HG03103 (cell line): ENCODE data around the gene FBRS.
"Not testable (repeated sequence)": the region's sequence is repeated elsewhere in the genome, so short reads cannot be mapped to it uniquely, and the experiment has no call there.

Experiments
- ATAC-seq: cut with Tn5 transposase; IDR thresholded peaks from one replicate; pipeline ENCODE4 v1.9.1; 2021; ENCODE audit warnings: low read depth; ENCODE audit not compliant: unreplicated experiment

Gene FBRS

DNA sequence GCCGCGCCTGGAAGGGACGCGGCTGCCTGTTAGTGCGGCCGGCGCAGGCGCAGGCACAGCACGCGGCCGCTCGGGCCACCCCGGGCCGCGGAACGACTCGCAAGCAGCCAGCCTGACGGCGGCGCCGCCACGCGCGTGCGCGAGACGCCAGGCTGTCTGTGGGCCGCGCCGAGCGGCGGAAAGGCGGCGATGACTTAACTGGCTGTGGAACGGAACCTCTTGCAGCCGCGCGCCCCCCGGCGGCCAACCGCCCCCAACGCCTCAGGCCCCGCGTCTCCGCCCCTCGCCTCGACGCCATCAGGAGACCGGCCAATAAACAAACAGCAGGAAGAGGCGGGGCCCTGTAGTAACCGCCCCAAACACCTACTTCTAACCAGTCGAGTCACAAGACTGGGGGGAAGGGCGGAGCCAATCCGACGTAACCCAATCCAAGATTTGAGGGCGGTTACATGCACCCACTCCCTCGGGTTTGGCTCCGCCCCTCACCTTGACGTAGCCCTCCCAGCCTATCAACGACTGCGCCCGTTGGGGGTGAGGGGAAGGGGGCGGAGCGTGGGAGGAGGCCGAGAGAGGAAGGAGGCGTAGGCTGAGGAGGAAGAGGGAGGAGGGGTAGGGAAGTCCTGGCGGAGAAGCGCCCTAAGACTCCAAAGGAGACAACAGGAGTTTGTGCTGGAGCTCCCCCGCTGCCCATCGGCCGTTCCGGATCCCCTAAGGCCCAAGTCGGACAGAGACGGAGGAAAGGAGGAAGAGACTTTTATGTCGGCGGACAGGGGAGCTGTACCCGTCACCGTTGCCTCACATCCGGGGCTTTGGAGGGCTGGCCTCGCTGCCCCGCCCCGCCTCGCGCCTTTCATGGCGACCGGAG, at the start of gene FBRS:
TSS of gene FBRS (plus strand) at position 566 of the 865 bp plus-strand sequence. CDS start 1,088 bp downstream, outside the sequence.
- peak; percentile 59 for ATAC-seq

DNA sequence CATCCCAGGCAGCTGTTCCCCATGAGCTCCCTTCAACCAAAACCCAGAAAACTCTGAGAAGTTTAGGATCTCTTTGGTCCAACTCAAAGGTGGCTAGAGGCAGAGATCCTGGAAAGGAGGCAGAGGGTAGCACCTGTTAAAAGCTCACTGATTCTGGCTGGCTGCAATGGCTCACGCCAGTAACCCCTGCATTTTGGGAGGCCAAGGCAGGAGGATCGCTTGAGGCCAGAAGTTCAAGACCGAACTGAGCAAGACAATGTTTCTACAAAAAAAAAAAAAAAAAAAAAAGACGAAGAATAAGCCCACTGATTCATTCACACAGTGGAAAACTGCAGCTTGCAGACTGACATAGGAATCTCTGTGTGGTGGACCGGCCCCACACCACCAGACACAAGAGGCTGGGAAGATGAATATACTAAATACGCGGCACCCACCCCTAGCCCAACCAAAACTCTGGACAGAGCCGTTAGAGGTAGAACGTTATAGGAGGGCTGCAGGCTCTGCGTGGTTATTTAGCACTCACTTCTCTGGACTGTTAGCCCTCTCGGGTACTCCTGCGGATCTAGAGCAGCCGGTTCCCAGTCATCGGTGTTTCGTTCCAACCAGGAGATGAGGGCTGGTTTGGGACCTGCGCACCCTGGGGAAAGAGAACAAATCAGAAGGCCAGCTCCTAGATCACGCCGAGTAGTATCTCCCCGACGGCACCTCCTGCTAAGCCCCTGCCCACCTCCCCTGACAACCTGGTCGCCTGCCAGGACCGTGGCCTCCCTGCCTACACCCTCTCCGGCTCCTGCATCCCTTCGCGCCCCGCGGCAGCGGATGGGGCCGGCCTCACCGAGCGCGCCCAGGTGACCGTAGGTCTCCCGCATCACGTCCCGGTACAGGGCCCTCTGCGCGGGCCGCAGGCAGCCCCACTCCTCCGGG, 49.0 kb upstream of the FBRS start:
- ATAC-seq: no peak

DNA sequence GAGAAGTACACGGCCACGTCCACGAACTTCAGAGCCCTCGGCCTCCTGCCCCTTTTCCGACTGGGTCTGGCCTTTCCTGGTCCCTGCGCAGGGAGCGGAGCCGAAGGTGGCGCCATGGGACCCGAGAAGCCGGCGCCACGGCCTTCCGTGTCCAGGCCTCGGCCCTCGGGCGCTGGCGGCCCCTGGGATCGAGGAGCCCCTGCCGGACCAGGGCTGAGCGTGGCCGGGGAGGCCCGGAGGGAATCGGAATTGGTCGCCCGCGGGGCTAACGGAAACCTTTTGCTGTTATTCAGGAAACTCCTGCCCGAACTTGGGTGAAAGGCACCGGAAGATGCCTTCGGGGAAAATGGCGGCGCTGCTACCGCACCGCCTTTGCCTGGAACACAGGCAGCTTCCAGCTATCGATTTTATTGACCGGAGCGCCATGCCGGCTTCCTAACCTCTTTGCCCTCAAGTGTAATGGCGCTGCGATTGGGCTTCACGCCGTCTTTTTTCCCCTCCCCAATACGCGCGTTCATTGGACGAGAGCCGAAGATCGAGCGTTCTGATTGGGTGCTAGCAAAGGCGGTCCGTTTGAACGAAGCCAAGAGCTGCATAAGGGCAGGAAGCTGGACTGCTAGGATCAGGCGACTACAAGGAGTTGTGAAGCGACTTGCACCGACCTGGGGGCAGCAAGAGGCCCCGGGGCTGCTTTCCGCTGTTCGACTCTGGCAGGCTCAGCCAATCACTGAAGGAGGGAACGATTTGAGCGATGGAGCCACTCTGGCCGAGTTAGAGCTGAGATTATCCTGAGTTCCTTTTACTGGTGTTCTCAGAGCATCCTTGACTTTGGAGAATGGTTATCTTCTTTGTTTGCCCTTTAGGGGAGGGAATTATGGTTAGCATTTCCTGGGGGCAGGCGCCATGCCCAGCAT, 48.0 kb upstream of the FBRS start, which contains the start of gene ZNF689:
TSS of gene ZNF689 (minus strand) at position 464 of the 914 bp plus-strand sequence. CDS start at position 116, 348 bp downstream.
- ATAC-seq: peak; percentile 82

DNA sequence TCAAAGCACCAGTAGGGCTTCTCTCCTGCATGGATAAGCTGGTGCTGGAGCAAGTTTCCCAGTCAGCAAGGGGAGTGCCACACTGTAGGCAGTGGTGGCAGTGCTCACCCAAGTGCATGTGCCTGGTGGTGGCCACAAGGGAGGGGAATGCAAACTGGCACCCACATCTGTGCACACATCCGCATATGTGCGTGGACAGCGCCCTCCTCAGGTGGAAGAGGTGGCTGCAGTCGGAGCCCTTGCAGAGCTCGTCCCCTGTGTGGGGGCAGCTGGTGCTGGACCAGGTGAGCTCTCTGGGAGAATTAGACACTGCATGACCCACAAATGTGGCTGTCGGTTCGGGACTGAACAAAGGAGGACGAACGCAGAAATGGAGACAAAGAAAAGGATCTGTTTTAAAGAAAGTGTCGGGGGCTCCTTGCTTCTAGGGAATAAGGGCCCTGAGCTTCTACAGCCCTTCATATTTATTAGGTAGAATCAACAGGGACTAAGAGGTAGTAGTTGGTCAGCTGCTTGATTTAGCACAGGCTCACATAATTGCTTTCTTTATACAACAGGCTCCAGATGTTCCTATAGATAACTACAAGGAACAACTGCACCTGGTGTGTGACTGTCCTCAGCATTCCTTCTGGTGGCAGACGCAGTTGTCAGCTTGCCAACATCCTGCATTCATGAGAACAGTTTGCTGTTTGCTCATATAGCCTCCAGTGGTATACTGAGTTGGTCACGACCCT, 42.7 kb upstream of the FBRS start:
- ATAC-seq: no peak

DNA sequence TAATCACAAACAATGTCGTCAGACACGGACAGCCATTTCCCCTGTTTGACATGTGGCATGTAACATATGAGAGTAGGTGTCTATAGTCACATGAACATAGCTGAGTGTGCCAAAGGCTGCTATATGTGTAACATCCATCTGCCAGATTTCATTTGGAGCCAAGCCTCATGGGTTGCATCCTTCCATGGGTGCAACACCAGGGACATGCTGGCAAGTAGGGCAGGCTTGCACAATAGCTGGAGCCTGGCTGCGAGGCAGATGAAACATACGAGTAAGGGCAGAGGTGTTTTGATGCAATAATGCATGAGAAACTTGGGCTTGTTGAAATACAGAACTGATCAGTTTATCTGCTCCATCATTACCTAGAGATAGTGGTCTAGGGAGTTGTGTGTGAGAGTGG, 39.0 kb upstream of the FBRS start:
- ATAC-seq: no peak

DNA sequence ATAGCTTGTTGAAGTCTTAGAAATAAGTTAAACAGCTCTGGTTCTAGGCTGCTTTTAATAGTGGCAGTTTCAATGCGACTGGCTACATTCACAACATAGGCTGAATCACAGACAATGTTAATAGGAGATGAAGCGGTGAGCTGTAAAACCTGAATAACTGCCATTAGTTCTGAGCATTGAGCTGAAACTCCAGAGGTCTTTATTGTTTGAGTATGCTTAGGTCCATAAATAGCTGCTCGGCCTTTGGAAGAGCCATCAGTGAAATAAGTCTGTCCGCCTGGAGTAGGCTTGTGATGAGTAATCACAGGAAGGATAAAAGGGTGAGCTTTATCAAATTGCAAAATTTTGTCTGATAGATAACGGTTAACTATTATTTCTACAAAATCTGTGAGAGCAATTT, 38.6 kb upstream of the FBRS start:
- ATAC-seq: no peak

DNA sequence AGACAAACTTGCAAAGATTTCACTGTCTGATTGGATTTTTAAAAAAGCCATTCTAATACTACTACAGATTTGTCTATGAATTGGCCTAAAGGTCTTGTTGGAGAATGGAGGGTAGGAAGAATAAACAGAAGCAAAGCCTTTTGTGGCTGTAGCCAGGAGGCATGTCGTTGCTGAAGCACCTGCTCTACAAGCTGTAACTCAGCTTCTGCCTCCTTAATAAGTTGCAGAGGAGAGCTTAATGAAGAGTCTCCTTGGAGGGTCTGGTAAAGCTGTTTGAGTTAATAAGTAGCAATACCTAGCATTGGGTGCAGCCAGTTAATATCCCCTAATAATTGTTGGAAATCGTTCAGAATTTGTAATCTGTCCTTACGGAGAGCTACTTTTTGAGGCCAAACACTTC, 38.1 kb upstream of the FBRS start:
- no peak for ATAC-seq

DNA sequence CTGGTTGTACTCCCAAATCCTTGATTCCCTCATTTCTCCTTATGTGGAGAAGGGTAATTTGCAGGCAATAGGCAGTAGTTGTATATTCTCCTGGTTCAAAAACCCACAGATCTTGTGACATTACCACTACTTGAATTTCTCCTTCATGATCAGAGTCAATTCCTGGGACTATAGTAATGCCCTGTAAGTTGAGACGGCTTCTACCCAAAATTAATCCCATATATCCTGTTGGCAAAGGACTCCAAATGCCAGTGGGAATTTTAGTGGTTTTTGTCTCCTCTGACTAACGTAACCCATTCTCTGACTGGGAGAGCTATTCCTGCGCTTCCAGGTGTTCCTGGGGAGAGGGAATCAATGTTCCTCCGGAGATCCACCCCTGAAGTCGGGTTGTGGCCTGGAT, 36.5 kb upstream of the FBRS start:
- no peak for ATAC-seq

DNA sequence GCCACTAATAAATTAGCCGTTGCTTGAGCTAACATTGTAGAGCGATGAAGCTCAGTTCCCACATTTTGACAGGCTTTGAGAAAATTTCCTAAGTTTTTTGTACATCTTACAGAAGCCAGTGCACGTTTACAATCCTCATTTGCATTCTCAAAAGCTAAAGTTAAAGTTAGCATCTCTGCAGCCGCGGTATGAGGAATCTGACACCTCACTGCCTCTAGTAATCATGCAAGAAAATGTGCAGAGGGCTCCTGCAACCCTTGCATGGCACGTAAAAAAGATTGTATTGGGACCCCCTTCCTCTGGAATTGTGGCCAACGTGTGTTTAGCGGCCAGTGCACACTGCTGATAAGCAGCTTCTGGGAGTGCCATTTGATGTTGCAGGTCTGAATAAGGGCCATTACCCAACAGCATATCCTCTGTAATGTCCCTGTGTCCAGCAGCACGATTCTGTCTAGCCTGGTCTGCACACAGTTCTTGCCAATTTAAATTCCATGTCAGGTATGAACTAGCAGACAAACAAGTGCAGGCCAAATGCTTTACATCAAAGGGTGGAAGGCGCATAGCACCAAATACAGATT, 35.7 kb upstream of the FBRS start:
- ATAC-seq: no peak

DNA sequence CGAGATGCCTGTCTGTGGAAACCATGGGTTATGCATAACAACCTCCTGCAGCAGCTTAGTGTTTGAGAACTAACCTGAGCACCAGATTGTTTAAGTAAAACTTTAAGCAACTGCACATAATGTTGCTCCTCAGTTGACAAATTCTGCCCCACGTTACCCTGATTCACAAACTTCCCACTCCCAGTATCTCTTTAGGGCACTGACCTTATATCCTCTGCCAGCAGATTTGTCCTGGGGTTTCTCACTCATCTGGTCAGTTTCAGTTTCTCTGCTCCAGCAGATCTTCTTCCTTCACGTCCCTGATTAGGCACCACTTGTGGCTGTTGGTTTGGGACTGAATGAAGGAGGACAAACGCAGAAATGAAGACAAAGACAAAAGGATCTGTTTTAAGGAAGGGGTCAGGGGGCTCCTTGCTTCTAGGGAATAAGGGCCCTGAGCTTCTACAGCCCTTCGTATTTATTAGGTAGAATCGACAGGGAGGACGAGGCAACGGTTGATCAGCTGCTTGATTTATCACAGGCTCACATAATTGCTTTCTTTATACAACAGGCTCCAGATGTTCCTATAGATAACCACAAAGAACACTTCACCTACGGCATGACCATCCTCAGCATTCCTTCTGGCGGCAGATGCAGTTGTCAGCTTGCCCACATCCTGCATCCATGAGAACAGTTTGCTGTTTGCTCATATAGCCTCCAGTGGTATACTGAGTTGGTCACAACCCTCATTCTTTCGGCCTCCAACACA, 34.5 kb upstream of the FBRS start:
- ATAC-seq: no peak

DNA sequence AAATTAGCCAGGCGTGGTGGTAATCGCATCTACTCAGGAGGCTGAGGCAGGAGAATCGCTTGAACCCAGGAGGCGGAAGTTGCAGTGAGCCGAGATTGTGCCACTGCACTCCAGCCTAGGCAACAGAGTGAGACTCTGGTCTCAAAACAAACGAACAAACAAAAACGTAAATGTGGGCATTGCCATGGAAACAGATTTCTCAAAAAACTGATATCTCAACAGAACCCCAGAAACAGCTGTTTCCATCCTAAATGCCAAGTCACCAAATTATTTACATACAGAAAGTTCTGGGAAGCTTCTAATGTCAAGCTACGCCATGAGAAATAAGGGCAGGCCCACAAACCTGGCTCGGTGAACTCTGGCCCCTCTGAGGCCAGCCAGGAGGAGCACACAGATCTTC, 32.0 kb upstream of the FBRS start:
- ATAC-seq: no peak

DNA sequence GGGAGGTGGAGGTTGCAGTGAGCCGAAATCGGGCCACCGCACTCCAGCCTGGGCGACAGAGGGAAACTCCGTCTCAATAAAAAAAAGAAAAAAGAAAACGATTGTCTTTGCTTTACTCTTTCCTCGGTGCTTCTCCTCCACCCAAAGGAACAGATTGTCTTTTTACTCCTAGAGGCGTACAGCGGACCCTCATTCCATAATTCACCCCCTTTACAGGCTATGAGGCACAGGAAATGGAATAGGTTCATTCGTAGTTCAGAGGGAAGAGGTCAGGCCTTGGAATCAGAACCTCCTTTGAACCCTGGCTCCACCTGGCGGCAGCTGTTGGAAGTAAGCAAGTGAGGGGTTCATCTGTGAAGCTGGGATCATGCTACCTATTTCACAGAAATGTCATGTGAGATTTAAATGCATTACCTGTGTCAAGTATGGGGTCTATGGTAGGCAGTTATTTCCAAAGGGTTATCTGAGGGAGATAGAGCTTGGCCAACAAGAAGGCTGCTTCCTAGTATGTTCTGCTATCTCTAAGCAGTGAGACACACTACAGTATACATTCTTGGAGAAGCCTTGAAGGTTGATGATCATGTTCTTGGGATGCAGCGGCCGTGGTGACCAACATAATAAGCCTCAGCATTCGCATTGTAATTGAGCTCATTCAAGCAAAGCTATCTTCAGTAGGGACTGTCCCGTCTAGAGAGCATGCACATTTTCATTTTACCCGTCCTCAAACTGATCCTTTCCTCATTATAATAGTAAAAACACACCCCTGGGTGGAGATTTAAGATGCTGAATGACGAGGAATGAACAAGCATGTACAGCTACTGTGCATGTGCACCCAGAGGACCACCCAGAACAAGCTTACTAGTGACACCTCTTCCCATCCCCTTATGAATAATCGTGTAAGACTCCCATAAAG, 29.3 kb upstream of the FBRS start:
- no peak for ATAC-seq

DNA sequence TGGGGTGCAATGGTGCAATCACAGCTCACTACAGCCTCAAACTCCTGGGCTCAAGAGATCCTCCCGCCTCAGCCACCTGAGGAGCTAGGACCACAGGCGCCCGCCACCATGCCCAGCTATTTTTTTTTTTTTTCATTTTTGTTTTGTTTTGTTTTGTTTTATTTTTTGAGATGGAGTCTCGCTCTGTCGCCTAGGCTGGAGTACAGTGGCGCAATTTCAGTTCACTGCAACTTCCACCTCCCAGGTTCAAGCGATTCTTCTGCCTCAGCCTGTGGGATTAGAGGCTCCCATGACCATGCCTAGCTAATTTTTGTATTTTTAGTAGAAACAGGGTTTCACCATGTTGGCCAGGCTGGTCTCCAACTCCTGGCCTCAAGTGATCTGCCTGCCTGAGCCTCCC, 25.8 kb upstream of the FBRS start:
- not testable (repeated sequence) for ATAC-seq

DNA sequence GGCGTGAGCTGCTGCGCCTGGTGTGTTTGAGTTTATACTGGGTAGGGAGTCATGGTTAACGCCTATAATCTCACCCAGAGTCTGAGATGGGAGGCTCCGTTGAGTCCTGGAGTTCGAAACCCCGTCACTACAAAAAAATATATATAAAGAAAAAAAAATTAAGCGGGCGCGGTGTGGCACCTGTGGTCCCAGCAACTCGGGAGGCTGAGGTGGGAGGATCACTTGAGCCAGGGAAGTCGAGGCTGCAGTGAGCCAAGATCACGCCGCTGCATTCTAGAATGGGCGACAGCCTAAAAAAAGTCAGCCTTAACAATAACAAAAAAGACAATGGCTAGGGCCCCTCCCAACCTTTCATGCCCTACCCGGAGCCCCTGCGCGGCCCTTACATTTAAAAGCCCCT, 24.7 kb upstream of the FBRS start:
- no peak for ATAC-seq

DNA sequence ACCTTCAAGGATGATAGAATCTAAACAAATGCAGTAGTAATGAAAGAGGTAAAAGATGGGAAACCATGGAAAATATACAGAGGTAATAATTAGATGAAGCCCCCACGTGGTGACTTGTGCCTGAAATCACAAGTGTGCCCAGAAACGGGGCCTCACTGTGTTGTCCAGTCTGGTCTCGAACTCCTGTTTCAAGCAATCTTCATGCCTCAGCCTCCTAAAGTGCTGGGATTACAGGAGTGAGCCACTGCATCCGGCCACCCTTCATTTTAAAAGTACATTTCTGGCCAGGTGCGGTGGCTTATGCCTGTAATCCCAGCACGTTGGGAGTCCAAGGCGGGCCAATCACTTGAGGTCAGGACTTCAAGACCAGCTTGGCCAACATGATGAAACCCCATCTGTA, 21.6 kb upstream of the FBRS start:
- ATAC-seq: no peak

DNA sequence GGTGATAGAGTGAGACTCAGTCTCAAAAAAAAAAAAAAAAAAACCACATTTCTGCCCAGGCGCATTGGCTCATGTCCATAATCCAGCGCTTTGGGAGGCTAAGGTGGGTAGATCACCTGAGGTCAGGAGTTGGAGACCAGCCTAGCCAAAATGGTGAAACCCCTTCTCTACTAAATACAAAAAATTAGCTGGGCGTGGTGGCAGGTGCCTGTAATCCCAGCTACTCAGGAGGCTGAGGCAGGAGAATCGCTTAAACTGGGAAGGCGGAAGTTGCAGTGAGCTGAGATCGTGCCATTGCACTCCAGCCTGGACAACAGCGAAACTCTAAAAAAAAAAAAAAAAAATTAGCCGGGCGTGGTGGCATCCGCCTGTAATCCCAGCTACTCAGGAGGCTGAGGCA, 21.1 kb upstream of the FBRS start:
- ATAC-seq: not testable (repeated sequence)

DNA sequence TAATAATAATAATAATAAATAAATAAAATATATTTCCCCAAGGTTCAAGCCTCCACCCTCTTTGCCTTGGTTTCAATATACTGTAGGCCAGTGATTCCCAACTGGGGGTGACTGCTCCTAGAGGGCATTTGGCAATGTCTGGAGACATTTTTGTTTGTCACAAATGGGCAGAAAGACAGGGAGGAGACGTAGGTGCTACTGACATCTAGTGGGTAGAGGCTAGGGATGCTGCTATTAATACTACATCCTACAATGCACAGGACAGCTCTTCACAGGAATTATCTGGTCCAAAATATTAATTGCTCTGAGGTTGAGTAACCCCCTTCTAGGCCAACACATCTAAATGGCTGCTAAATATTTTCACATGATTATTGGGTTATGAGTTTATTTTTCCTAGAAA, 20.3 kb upstream of the FBRS start:
- no peak for ATAC-seq
